Stimulated activated CD4-positive, alpha-beta T cell treated with anti-CD3 and anti-CD28 coated beads, Interleukin-4, amount 100 ng/mL, for 4 hours (primary cell): ENCODE measurements around the gene LPIN3.
A peak's percentile ranks its signal among the peaks of the same experiment; 100 is the strongest.

ENCODE experiments used
- DNase-seq, 2 experiments: peaks; one replicate each; pipeline ENCODE4 v3.0.0-alpha.2; 2020

LPIN3 gene

GRCh38 chr20:41327178-41327577 lies 13.4 kb upstream of the LPIN3 start:
- no peak for DNase-seq

- peak; percentile 54 to 77 for DNase-seq
Measured at GRCh38 chr20:41329435-41330342, 10.9 kb upstream of the LPIN3 start.

- DNase-seq: no peak
Measured at GRCh38 chr20:41330343-41330720, 10.3 kb upstream of the LPIN3 start.

DNA sequence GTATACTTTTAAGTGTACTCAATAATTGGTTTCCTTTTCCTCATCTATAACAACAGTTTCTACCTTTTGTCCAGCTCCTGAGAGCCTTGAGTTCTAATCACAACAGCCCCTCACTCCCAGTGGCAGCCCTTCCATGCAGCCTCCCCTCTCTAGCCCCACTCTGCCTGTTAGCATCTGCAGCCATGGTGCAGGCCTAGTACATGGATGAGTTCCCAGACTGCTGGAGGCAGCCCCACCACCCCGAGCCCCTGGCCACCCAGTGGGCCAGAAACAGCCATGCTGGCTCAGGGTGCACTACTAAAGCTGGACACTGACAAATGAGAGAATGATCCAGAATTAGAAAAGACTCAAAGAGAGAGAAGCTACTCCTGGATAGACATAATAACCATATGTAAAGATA lies 9.7 kb upstream of the LPIN3 start:
- no peak for DNase-seq

GRCh38 chr20:41331731-41332130 lies 8.9 kb upstream of the LPIN3 start:
- DNase-seq: no peak

DNA sequence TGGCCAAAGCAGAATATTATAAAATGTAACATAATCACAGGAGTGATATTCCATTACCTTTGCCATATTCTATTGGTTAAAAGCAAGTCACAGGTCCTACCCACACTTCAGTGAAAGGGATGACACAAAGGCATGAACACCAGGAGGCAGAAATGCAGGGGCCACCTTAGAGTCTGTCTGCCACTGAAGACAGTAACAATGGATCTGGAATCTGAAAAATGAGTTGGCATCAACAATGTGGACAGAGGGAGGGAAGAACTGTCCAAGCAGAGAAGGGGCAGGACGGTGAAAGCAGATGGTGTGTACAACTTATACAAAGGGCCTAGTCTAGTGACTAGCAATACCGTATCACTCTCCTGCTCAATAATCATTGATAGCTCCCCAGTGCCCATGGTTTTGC lies 6.6 kb upstream of the LPIN3 start:
- no peak for DNase-seq

DNA sequence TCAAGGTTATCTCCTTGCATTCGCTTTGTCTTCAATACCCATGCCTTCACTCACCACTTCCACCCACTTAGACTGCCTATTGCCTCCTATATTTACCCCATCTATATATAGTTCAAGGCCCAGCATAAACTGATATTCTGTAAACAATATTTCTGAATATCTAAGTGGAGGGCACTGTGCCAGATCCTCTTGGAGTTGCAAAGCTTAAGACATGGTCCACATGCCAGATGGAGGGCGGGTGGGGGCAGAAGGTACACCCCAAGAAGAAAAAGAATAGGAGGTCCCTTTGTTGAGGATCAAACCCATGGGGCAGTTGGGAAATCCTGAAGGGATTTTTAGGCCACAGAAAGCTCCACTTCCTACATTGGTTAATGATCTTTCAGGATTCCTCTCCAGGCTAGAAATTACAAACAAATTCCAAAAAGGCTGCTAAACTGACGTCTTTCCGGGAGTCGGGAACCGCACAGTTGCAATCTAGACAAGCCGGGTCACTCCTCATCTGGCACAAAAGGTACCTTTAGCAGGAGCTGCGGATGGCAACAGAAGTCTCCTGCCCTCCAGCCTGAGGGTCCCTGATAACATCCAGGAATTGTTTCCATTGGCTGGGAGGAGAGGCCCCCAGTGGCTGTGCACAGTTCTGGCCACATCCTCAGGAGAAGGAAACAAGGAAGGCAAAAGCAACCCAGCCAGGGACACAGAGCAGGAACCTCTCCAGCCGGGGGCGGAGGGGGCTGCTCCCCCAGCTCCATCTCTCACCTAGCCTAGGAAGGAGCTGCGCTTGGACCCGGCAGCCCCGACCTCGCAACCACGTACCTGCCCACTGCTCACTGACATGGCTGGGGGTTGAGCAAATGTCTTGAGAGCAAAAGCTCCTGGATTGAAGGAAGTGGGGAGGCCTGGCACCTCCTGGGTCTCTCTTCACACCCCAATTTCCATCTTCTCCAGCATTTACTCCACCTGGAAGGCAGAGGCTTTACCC lies 5.9 kb upstream of the LPIN3 start:
- DNase-seq: no peak

DNA sequence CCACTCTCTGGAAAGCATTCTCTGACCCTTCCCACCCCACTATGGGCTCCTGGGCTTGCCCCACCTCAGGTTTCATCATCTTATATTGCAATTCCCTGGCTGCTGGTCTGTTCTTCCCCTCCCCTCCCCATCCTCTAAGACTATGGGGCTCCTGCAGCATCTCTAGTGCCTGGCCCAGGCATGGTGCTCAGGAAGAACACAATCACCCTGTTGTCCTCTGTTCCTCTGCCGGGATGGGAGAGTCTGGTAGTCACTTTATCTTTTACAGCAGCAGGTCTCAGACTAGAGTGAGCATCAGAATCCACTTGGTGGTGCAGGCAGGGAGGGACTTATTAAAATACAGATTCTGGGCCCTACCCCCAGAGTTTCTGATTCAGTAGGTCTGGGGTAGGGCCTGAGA lies 5.0 kb upstream of the LPIN3 start:
- DNase-seq: no peak

- DNase-seq: no peak
Measured at GRCh38 chr20:41336711-41337492, 3.7 kb upstream of the LPIN3 start.

GRCh38 chr20:41339957-41340326 lies 679 bp upstream of the LPIN3 start:
- DNase-seq: peak; percentile 75 to 84

GRCh38 chr20:41342474-41343464 lies 2.1 kb downstream of the LPIN3 start:
- DNase-seq: no peak

GRCh38 chr20:41344477-41344876 lies 3.9 kb downstream of the LPIN3 start:
- no peak for DNase-seq

DNA sequence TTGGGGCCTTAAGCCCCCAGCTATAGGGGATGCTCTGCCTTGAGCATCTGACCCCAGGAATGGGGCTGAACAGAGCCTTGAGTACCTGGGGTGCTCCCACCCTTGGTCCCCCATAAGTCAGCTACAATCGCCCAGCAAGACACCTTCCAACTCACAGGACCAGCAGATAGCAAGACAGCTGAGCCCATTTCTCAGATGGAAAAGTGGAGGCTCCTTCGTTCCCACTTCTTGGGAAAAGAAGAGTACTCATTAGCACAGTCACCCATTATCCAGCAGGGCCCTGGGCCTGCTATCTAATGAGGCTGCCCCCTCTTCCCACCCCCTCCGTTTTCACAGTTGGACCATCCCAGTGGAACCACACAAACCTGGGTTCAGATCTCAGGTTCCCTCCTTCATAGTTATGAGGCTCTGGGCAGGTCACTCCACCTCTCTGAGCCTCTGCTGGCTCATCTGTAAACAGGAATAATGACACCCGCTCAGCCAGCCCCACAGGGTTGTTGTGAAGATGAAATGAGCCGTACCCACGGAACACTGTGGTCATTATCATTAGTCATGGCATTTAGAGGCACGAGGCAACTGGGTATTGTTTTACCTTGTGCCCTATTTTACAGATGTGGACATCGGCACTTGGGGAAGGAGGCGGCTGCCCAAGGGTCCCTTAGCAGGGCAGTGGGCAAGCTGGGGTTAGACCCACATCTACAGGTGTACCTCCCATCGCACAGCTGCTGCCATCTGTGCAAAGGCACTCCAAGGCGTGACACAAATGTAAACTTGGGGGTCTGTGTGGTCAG lies 4.5 kb downstream of the LPIN3 start:
- DNase-seq: no peak

DNA sequence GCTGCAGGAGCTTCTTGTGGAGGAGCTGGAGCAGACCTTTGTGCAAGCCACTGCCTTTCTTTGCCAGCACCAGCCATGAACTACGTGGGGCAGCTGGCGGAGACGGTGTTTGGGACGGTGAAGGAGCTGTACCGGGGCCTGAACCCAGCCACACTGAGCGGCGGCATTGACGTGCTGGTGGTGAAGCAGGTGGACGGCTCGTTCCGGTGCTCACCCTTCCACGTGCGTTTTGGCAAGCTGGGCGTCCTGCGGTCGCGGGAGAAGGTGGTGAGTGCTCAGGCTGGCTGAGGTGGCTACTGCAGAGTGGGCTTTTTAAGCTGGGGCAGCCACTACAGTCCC lies 5.1 kb downstream of the LPIN3 start:
- DNase-seq: no peak

DNA sequence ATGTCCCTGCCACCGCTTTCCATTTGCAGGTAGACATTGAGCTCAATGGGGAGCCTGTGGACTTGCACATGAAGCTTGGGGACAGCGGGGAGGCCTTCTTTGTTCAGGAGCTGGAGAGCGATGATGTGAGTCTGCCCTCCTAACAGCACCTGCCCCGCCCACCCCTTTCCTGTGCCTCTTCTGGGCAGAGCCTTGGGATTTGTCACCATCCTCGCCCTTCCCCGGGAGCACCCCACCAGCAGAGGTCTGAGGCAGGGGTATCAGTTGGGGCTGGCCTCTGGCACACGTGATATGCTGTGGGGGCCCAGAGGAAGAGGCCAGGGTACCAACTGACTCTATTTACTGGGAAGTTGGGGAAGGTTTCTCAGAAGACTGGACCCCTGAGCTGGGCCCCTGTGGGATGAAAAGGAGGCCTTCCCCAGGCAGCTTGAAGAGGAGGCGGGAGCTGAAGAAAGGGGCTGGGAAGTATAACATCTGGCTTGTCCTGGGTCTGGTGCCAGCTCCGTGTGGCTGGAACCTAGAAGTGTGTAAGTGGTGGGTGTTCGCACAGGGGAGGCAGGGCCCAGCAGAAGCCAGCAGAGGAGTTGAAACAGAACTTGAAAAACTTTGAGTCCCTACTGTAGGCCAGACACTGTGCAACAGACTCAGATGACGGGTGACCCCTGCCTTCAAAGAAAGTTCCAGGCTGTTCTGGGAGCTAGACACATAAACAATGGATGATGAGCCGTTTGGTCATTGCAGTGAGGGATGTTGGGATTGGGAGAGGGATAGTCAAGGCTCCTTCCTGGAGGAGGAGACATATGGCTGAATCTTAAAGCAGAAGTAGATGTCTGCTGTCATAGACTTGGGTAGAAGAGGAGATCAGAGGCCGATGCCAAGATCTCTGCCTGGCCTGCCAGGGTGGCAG lies 7.2 kb downstream of the LPIN3 start:
- no peak for DNase-seq

GRCh38 chr20:41348430-41349172 lies 8.0 kb downstream of the LPIN3 start:
- no peak for DNase-seq

GRCh38 chr20:41349266-41349665 lies 8.6 kb downstream of the LPIN3 start:
- no peak for DNase-seq

DNA sequence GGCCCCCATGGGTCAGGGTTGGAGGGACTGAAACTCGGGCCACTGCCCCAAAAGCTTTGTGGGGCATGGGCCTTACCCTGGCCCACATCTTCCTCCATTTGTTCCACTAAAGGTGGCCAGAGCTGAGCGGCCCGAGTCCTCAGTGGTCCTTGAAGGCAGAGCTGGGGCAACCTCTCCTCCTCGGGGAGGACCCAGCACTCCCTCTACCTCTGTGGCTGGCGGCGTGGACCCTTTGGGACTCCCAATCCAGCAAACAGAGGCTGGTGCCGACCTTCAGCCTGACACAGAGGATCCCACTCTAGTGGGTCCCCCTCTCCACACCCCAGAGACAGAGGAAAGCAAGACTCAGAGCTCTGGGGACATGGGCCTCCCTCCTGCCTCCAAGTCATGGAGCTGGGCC lies 9.3 kb downstream of the LPIN3 start:
- DNase-seq: no peak

DNA sequence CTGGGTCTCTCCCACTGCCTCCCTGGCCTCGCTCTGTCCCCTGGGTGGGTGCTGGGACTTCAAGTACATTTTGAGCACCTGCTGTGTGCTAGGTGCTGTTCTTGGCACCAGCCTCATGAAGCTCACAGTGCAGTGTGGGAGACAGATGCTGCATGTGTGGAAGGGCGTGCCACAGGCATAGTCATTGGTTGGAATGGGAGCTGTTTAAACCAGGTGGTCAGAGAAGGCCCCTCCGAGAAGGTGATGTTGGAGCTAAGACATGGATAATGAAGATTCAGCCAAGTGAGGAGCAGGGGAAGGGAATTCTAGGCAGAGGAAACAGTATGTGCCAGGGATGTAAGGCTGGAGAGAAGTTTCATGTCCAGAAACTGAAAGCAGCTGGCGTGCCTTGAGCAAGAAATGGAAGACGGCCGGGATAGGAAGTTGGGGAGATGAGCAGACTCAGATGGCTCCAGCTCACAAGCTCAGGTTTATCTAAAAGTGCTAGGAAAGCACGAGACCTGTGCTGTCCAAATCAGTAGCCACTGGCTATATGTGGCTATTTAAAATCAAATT lies 9.9 kb downstream of the LPIN3 start:
- no peak for DNase-seq
